GM21367 (cell line): ENCODE measurements around the gene LLGL2.

Experiments used
- ATAC-seq: cut with Tn5 transposase; IDR thresholded peaks from one replicate; pipeline ENCODE4 v1.9.1; 2021; ENCODE audit not compliant: unreplicated experiment

Gene LLGL2

GRCh38 chr17:75549246-75550138, 24.0 kb downstream of the LLGL2 start:
- no peak for ATAC-seq

- ATAC-seq: no peak
These were observed 24.6 kb downstream of the LLGL2 start for GRCh38 chr17:75550139-75550465.

- ATAC-seq: no peak
These were observed 25.8 kb downstream of the LLGL2 start for GRCh38 chr17:75551266-75551665.

- no peak for ATAC-seq
These were observed 27.2 kb downstream of the LLGL2 start for GRCh38 chr17:75552425-75553294.

GRCh38 chr17:75553295-75554110, 28.0 kb downstream of the LLGL2 start:
- ATAC-seq: no peak

GRCh38 chr17:75555679-75556153, 30.2 kb downstream of the LLGL2 start:
- no peak for ATAC-seq

GRCh38 chr17:75557075-75557851, 31.8 kb downstream of the LLGL2 start:
- ATAC-seq: no peak

GRCh38 chr17:75557852-75558665, 32.6 kb downstream of the LLGL2 start:
- no peak for ATAC-seq

GRCh38 chr17:75558666-75559530, 33.4 kb downstream of the LLGL2 start:
- ATAC-seq: no peak

GRCh38 chr17:75559958-75560533, 34.5 kb downstream of the LLGL2 start:
- ATAC-seq: no peak

- ATAC-seq: no peak
These were observed 36.6 kb downstream of the LLGL2 start for GRCh38 chr17:75561927-75562603.

- ATAC-seq: no peak
These were observed 37.7 kb downstream of the LLGL2 start for GRCh38 chr17:75563063-75563758.

GRCh38 chr17:75564195-75564594, 38.7 kb downstream of the LLGL2 start:
- no peak for ATAC-seq

- no peak for ATAC-seq
These were observed 39.6 kb downstream of the LLGL2 start for GRCh38 chr17:75565066-75565465.

- ATAC-seq: no peak
These were observed 40.1 kb downstream of the LLGL2 start for GRCh38 chr17:75565618-75566017.

- no peak for ATAC-seq
These were observed 40.9 kb downstream of the LLGL2 start for GRCh38 chr17:75566416-75566815.

GRCh38 chr17:75566834-75567233, 41.3 kb downstream of the LLGL2 start:
- ATAC-seq: no peak
